Activated naive CD8-positive, alpha-beta T cell treated with anti-CD3 and anti-CD28 coated beads, Interleukin-2, amount 10 ng/mL, durations not matched to agents 7 days and 5 days (primary cell): ENCODE measurements around the gene NNAT. TPM values are rescaled to one million over a fixed set of nuclear protein-coding genes. Genes with fewer than 3 reads are reported as not detected.
"Not testable (repeated sequence)": the region's sequence is repeated elsewhere in the genome, so short reads cannot be mapped to it uniquely, and the experiment has no call there.

Source experiments
- ATAC-seq: fragments of 150-1000 bp; cut with Tn5 transposase; one replicate; pipeline ENCODE4 v1.10.0; 2021; ENCODE audit warnings: low read depth, moderate library complexity
- POLR2A ChIA-PET: fragments of 350-600 bp; sonication (Branson Sonifier 250); formaldehyde crosslinking; loops from one replicate; lab custom pipeline; 2021; ENCODE audit warnings: antibody characterized with exemption; lab: Charles Lee
- DNase-seq: peaks from one replicate; pipeline ENCODE4 v3.0.0; 2021
- H3K27ac Mint-ChIP-seq: one replicate; pipeline ENCODE4 v1.8.0; 2022; ENCODE audit warnings: mild to moderate bottlenecking, mixed read lengths
- H3K27me3 Mint-ChIP-seq: one replicate; pipeline ENCODE4 v1.8.0; 2022; ENCODE audit warnings: mild to moderate bottlenecking, moderate library complexity, mixed read lengths
- H3K36me3 Mint-ChIP-seq: one replicate; pipeline ENCODE4 v1.8.0; 2021; ENCODE audit warnings: mild to moderate bottlenecking, mixed read lengths
- H3K4me1 Mint-ChIP-seq: one replicate; pipeline ENCODE4 v1.8.0; 2021; ENCODE audit warnings: mixed read lengths
- H3K4me3 Mint-ChIP-seq: one replicate; pipeline ENCODE4 v1.8.0; 2022; ENCODE audit warnings: mild to moderate bottlenecking, moderate library complexity, mixed read lengths
- H3K9me3 Mint-ChIP-seq: one replicate; pipeline ENCODE4 v1.8.0; 2021; ENCODE audit warnings: mixed read lengths
- total RNA-seq, 2 experiments: library from RNA; stranded (reverse); gene quantifications; one replicate each; pipeline ENCODE4 v1.2.3, GENCODE V29; 2021

NNAT gene
- total RNA-seq, 2 experiments from 2014 or later, result 0.58 TPM; not detected in 1

GRCh38 chr20:37530696-37531095, 9.6 kb downstream of the NNAT start:
- DNase-seq (no peak), ATAC-seq (no peak)
- Mint-ChIP-seq H3K27me3 (peaks cover 2% of the 10 kb centered on the region), H3K36me3 (no peaks in the 10 kb centered on the region), H3K4me1 (peaks cover 30% of the 10 kb centered on the region), H3K4me3 (no peak overlapping the region), H3K9me3 (no peaks in the 10 kb centered on the region), H3K27ac (no peak overlapping the region)
- POLR2A ChIA-PET, result no interaction called here

DNA sequence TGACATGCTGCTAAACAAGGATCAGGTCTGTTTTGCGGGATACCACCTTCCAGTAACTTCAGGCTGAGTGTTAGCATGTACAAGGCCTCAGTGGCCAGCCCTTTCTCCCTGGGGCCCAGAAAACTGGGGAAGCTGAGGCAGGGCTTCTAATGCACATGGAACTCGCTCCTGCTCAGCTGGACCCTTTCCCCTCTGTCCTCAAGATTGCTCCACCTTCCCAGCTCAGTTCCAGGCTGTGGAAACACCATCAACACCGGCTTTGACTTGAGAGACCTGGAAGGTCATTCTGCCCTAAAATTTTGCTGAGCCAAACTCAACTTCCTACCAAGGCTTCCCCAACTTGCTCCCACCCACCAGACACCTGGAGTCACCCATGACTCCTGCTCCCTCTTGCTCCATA, 10.8 kb downstream of the NNAT start:
- Mint-ChIP-seq H3K4me3 (no peak overlapping the region), H3K4me1 (peaks cover 19% of the 10 kb centered on the region), H3K27ac (peak overlapping the region; percentile 34), H3K9me3 (no peaks in the 10 kb centered on the region), H3K27me3 (peaks cover 5% of the 10 kb centered on the region), H3K36me3 (no peaks in the 10 kb centered on the region)
- ATAC-seq (no peak), DNase-seq (no peak)
- POLR2A ChIA-PET, result no interaction called here

DNA sequence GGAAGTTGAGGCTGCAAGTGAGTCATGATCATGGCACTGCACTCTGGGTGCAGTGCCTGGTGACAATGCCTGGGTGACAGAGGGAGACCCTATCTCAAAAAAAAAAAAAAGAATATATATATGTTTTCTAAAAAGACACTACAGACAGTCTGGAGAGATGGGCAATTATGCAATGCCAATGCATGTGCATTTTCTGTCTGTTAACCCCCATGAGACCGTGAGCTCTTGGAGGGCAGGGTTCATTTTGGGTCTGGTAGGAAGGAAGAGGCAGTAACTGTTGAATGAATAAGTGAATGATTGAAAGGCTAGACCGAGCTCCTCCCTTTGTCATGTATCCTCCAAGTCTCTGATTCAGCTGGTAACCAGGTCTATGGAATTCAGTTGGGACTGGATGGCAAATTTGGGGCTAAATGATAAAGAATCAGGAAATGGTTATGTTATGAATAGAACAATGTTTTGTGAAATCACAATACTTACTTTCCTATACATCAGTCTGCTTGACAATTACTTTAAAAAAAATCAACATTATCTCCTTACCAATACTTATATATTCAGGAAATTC, 12.2 kb downstream of the NNAT start:
- H3K27me3 Mint-ChIP-seq, result peaks cover 5% of the 10 kb centered on the region
- no peaks in the 10 kb centered on the region for H3K36me3 Mint-ChIP-seq
- POLR2A ChIA-PET, result no interaction called here

DNA sequence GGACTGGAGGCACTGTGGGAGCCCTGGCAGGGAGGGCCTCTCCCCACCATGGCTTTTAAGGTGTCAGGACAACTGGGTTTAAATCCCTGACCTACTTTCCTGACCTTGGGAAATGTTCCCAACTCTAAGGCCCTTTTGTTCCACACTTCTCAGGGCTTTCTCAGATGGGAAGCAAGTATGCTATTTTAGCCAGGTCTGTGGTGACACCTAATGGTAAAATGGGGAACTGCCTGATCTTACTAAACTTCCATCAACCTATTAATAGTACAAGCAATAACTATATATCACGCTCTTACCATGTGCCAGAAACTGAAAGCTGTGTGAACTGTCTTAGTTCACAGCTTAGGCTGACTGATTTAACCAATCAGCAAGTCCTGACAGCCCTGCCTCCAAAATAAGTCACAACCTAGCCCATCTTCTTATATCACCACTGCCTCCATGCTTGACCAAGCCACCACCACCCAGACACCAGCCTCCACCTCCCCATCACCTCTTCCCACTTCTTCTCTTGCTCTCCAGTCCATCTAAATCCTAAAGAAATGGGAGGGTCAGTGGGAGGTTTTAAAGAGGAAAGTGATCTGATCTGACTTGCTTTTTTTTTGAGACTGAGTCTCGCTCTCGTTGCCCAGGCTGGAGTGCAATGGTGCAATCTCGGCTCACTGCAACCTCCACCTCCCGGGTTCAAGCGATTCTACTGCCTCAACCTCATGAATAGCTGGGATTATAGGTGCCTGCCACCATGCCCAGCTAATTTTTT, 13.5 kb downstream of the NNAT start:
- POLR2A ChIA-PET, result no interaction called here
- no peak for DNase-seq
- Mint-ChIP-seq H3K27ac (no peak overlapping the region), H3K36me3 (no peaks in the 10 kb centered on the region), H3K27me3 (peaks cover 14% of the 10 kb centered on the region), H3K4me1 (peaks cover 8% of the 10 kb centered on the region), H3K4me3 (no peak overlapping the region), H3K9me3 (no peaks in the 10 kb centered on the region)
- peak; percentile 66 for ATAC-seq

More for the DNA sequence above, 12.2 kb downstream of the NNAT start:
- no peak overlapping the region for H3K4me3 Mint-ChIP-seq
- H3K27ac Mint-ChIP-seq, result no peak overlapping the region
- no peak for DNase-seq
- peaks cover 16% of the 10 kb centered on the region for H3K4me1 Mint-ChIP-seq
- no peak for ATAC-seq
- no peaks in the 10 kb centered on the region for H3K9me3 Mint-ChIP-seq

DNA sequence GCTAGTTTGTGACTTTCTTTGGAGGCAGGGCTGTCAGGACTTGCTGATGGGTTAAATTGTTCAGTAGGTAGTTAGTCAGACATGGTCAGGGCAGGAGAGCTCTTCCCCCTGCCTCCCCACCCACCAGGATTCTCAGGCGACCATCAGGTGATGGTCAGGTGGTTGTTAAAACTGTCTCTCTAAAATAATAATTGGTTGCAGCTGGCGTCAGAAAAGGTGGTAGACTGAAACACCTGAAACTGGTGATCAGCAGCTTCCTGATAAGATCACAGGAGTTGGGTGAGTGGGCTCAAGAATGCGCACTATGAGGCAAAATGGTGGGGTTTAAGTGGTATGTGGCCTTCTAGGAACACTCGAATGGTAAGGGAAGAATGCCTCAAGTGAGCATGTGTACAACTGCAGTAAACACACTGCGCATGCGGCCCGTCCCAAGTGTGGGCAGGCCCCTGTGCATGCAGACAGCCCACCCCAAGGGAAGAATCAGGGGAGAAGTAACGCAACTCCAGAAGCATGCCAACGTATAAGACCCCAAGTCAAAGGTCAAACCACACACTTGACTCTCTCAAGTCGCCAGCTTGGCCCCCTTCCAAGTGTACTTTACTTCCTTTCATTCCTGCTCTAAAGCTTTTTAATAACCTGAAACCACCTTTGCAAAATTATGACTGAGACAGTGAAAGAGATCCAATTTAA, 14.5 kb downstream of the NNAT start:
- Mint-ChIP-seq H3K27me3 (peaks cover 20% of the 10 kb centered on the region), H3K27ac (no peak overlapping the region), H3K9me3 (no peaks in the 10 kb centered on the region), H3K4me1 (peaks cover 8% of the 10 kb centered on the region), H3K4me3 (no peak overlapping the region), H3K36me3 (no peaks in the 10 kb centered on the region)
- DNase-seq (no peak), ATAC-seq (no peak)
- POLR2A ChIA-PET, result no interaction called here

DNA sequence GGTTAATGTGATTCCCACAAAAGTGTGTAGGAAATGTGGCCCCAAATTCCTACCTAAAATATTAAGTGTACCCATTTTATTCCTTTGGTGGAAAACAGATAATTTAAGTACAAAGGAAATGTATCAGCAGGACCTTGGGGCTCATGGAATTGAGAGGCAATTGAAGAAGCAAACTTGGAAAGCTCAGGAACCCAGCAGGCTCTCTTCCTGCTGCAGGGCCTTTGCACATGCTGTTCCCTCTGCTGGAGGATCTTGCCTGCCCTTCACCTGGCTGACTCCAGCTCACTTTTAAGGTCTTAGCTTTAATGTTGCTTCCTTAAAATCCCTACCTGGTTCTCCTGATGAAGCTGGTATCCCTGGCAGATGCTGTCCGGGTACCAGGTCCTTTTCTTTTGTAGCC, 16.5 kb downstream of the NNAT start:
- Mint-ChIP-seq H3K27me3 (peaks cover 18% of the 10 kb centered on the region), H3K4me3 (no peak overlapping the region), H3K36me3 (no peaks in the 10 kb centered on the region), H3K4me1 (peaks cover 8% of the 10 kb centered on the region), H3K27ac (no peak overlapping the region), H3K9me3 (no peaks in the 10 kb centered on the region)
- DNase-seq, result no peak
- POLR2A ChIA-PET, result no interaction called here
- no peak for ATAC-seq

- ATAC-seq (no peak), DNase-seq (no peak)
- POLR2A ChIA-PET, result interaction anchor here (0.5 kb wide), 2 partner anchors 346 to 1062 kb away, joined by 3 to 5 read pairs; no protein-coding TSS in a partner anchor
- Mint-ChIP-seq H3K4me1 (peaks cover 8% of the 10 kb centered on the region), H3K27me3 (peaks cover 18% of the 10 kb centered on the region), H3K27ac (no peak overlapping the region), H3K36me3 (no peaks in the 10 kb centered on the region), H3K4me3 (no peak overlapping the region), H3K9me3 (no peaks in the 10 kb centered on the region)
Measured at GRCh38 chr20:37538003-37538402, 17.0 kb downstream of the NNAT start.

- Mint-ChIP-seq H3K27me3 (peaks cover 18% of the 10 kb centered on the region), H3K36me3 (no peaks in the 10 kb centered on the region), H3K4me1 (peaks cover 7% of the 10 kb centered on the region), H3K27ac (no peak overlapping the region), H3K4me3 (no peak overlapping the region), H3K9me3 (no peaks in the 10 kb centered on the region)
- ATAC-seq, result no peak
- no peak for DNase-seq
- POLR2A ChIA-PET, result no interaction called here
Measured at GRCh38 chr20:37539424-37539823, 18.4 kb downstream of the NNAT start.

- Mint-ChIP-seq H3K4me3 (no peak overlapping the region), H3K36me3 (no peaks in the 10 kb centered on the region), H3K4me1 (peaks cover 3% of the 10 kb centered on the region), H3K27ac (no peak overlapping the region), H3K27me3 (peaks cover 18% of the 10 kb centered on the region), H3K9me3 (no peaks in the 10 kb centered on the region)
- DNase-seq (no peak), ATAC-seq (no peak)
- POLR2A ChIA-PET, result no interaction called here
Measured at GRCh38 chr20:37540001-37540400, 19.0 kb downstream of the NNAT start.

GRCh38 chr20:37540838-37541237, 19.8 kb downstream of the NNAT start:
- H3K36me3 Mint-ChIP-seq, H3K27ac Mint-ChIP-seq, ATAC-seq, DNase-seq, H3K4me3 Mint-ChIP-seq, H3K9me3 Mint-ChIP-seq, POLR2A ChIA-PET, H3K4me1 Mint-ChIP-seq: not testable (repeated sequence)
- peaks cover 18% of the 10 kb centered on the region for H3K27me3 Mint-ChIP-seq

DNA sequence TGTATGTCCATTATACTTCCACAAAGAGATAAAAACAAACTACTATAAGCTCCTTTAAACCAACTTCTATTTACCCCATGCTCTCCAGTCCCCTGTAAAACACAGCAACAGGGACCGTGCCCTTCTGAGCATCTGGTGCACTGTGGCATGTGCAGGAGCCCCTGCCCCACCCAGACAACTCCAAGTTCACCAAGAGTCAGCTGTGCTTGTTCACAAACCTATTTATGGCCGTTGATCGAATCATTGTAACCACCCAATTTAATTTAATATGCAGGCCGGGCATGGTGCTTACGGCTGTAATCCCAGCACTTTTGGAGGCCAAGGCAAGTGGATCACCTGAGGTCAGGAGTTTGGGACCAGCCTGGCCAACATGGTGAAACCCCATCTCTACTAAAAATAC, 20.3 kb downstream of the NNAT start:
- Mint-ChIP-seq H3K27ac (no peak overlapping the region), H3K4me1 (no peaks in the 10 kb centered on the region), H3K36me3 (no peaks in the 10 kb centered on the region), H3K9me3 (no peaks in the 10 kb centered on the region), H3K4me3 (no peak overlapping the region), H3K27me3 (peaks cover 18% of the 10 kb centered on the region)
- DNase-seq, result no peak
- no peak for ATAC-seq
- POLR2A ChIA-PET, result no interaction called here

DNA sequence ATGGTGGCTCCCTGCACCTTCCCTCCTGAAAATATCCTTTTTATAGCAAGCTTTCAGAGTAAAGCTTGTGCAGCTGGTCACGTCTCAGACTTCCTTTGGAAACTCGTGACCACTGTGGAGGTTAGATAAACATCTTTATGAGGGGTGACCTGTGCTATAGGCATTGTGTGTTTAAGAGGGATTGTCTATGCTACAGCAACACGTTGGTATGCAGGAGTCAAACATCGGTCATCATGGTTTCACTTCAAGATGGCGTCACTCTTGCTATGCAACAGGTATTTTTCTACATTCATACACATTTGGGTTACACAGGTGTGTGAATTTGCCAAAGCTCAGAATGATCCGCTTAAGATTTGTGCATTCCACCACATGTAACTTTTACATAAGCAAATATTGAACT, 21.2 kb downstream of the NNAT start:
- ATAC-seq (no peak), DNase-seq (no peak)
- POLR2A ChIA-PET, result no interaction called here
- no peaks in the 10 kb centered on the region for H3K9me3 Mint-ChIP-seq
- no peak overlapping the region for H3K27ac Mint-ChIP-seq
- H3K4me1 Mint-ChIP-seq, result no peaks in the 10 kb centered on the region
- H3K27me3 Mint-ChIP-seq, result peaks cover 19% of the 10 kb centered on the region
- no peak overlapping the region for H3K4me3 Mint-ChIP-seq
- H3K36me3 Mint-ChIP-seq, result no peaks in the 10 kb centered on the region

GRCh38 chr20:37543828-37544227, 22.8 kb downstream of the NNAT start:
- Mint-ChIP-seq H3K27ac (no peak overlapping the region), H3K4me3 (no peak overlapping the region), H3K4me1 (no peaks in the 10 kb centered on the region), H3K9me3 (no peaks in the 10 kb centered on the region), H3K27me3 (peaks cover 18% of the 10 kb centered on the region), H3K36me3 (no peaks in the 10 kb centered on the region)
- ATAC-seq (no peak), DNase-seq (no peak)
- POLR2A ChIA-PET, result no interaction called here

GRCh38 chr20:37544386-37544785, 23.3 kb downstream of the NNAT start:
- POLR2A ChIA-PET, result no interaction called here
- H3K4me3 Mint-ChIP-seq, result no peak overlapping the region
- ATAC-seq (no peak), DNase-seq (no peak)
- H3K36me3 Mint-ChIP-seq, result no peaks in the 10 kb centered on the region
- H3K27me3 Mint-ChIP-seq, result peaks cover 14% of the 10 kb centered on the region
- no peak overlapping the region for H3K27ac Mint-ChIP-seq
- H3K9me3 Mint-ChIP-seq, result no peaks in the 10 kb centered on the region
- no peaks in the 10 kb centered on the region for H3K4me1 Mint-ChIP-seq
